ENCODE data around the gene FLNB. TPM values are rescaled to one million over a fixed set of nuclear protein-coding genes. Genes with fewer than 3 reads are reported as not detected.
"Not testable (repeated sequence)": the region's sequence is repeated elsewhere in the genome, so short reads cannot be mapped to it uniquely, and the experiment has no call there.

The FLNB gene
- total RNA-seq, 1 donor from 2014 or later = 676 TPM

DNA sequence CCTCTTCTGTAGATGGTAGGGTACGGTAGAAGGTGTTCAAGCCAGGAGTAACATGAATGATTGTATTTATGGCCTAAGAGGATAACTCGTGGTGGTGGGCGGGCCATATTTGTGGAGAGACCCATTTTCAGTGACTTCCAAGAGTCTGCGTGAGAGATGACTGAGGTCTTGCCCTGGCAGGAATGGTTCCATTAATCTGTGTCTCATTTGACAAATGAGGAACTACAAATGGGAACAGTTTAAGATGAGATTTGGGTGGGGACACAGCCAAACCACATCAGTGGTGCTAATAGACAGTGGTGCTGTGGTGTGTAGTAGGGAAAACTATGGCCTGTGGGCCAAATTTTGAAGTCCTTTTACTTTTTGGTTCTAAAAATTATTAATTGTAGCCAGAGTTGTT, 47.1 kb downstream of the FLNB start:
- no peak for DNase-seq

DNA sequence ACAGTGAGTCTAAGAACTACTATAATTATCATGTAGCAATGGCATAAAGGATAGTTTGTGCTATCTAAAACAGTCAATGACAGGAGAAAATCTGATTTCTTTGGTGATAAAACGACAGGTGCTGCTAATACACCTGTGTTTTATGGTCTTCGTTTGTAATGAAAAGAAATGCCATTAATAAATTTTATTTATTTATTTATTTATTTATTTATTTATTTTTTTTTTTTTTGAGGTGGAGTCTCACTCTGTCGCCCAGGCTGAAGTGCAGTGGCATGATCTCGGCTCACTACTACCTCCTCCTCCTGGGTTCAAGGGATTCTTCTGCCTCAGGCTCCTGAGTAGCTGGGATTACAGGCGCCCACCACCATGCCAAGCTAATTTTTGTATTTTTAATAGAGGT, 47.7 kb downstream of the FLNB start:
- DNase-seq = not testable (repeated sequence)

DNA sequence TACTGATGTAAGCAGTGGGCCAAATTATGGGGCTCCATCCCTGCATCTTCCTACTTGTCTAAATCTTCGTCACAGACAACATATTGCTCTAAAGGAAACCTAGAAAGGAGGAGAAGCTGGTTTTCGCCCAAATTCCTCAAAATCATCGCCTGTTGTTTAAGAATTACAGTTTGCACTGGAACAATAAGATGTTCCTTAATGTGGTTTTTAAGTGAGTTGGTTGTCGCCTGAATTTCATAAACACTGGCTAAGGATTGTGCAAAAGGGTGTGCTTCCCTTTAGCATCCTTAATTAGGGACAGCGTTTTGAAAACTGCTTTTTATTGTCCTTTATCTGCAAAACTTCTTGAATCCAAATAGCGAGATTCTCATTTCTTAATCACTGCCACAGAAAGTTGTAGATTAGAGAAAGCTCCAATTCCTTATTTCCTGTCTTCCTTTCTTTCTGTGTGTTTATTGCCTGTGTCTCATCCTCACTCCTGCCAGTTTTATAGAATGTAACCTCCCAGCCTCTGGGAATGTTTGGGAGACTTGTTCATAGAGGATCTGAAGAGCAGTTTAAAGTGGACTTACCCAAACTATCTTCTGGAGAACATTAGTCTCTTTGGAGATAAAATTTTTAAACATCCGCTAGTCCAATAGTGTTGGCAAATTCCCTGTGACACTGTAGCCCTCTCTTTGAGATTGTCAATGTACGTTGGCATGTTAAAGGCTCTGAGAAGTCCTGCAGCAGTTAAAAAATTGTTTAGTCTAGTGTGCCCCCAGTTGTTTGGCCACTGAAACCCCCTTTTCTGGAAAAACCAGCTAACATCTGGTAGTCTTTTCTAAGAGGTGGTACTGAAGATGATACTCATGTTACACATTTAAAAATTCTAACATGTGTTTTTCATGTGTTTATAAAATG, 50.4 kb downstream of the FLNB start:
- no peak for DNase-seq

DNA sequence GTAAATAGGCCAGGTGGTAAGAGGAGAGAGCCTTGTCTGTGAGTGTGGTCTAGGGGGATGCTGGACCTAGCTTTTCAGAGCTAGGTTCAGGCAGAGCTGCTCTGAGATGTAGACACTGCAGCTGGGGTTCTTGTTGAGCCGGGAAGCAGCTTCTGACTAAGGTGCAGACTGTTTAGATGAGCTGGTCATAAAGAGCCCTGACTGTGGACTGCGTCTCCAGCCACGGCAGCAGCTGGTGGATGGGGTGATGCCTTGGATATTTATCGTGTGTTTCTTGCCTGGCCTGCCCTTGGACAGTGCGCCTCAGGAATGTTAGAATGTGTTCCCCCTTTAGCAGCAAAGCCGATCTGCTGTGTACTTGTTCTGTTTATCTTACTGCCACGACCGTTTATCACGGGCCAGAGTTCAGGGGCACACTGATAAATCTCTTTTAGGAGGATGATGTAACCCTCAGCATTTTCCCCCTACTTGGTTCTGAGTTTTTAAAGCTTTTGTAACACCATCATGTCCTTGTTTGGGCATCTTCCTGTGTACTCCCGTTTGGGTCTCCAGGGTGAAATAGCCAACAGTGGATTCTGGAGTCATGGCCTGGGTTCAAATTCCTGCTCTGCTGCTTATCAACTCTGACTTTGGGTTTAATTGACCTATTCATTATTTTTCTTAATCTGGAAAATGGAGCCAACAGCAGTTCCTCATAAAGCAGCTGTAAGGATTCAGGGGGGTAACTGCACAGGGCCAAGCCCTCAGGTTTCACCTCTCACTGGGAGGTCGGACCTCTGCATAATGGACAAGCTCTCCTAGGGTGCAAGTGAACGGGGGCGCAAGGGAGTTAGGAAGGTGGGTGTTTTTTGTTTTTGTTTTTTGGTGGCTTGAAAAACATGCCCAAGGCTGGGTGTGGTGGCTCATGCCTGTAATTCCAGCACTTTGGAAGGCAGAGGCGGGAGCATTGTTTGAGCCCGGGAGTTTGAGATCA, 51.4 kb downstream of the FLNB start:
- DNase-seq = peak; percentile 72

DNA sequence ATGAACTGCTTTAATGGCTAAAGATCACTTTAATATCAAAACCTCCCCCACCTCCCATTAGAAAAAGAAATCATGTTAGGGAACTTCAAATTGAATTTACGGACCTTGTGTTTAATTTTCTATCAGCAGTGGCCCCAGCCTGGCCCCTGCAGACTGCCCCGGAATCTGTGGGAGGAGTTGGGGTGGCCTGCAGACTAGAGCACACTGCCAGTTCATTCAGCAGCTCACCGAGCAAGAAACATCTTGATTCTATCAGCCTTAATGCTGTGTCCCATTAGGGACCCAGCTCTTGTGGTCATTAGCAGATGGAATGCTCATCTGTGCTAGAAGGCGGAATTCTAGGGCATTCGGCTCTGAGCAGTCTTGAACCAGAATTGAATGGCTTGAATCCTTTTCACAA, 54.2 kb downstream of the FLNB start:
- no peak for DNase-seq

DNA sequence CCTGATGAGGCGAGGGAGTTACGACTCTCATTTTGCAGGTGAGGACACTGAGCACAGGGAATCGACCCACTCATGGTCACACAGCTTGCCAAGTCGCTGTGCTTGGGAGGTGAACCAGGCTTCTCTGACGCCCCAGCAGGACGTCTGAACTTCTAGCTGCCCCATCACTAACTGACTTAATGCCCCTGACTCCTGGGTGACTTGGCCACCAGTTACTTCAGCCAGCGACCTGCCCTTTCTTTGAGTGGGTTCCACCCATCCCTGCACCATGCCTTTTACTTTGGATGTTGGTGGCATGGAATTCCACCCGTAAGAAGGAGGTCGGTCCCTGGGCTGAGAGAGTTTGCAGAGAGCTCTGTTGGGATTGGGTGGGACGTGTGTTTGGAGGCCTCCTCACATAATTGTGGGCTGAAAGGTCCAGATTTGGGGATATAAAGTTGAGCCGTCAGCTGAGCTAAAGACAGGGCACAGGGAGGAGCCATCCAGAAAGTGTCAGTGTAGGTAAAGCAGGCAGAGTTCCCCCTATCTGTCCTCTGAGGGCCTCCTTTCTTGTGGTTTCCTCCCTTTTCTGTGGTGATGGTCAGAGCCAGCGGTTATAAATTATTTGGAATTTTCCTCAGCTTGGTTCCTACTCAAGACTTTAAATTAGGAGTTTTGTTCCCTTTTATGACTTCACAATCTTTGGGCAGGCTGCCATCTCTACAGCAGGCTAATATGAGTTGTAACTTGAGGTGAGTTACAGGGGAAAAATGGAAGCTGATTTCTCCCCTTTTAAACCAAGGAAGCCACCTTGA, 55.0 kb downstream of the FLNB start:
- peak; percentile 51 for DNase-seq

DNA sequence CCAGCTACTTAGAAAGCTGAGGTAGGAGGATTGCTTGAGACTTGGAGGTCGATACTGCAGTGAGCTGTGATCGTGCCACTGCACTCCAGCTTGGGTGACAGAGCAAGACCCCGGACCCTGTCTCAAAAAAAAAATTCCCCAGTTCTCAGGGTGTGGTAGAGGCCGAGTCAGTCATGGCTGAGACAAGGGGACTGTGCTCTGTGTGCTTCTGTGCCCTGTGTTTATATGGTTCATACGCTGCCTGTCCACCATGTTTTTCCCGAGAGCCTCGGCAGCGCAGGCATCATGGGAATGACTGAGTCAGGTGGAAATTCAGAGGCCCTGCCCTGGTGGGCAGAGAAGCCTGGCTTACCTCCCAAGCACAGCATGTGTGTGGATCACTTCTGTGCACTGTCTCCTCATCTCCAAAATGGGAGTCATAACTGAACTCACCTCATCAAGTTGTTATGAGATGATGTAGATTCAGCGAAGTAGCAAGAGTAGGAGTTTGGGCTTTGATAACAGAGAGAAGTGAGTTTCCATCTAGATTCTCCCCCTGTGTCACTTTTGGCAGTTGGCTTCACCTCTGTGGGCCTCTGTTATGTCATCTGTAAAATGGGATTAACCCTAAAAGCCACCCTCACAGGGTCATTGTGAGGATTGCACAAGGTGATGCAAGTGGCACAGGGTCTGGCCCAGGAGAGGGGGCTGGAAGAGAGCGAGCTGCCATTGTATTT, 56.9 kb downstream of the FLNB start:
- no peak for DNase-seq

DNA sequence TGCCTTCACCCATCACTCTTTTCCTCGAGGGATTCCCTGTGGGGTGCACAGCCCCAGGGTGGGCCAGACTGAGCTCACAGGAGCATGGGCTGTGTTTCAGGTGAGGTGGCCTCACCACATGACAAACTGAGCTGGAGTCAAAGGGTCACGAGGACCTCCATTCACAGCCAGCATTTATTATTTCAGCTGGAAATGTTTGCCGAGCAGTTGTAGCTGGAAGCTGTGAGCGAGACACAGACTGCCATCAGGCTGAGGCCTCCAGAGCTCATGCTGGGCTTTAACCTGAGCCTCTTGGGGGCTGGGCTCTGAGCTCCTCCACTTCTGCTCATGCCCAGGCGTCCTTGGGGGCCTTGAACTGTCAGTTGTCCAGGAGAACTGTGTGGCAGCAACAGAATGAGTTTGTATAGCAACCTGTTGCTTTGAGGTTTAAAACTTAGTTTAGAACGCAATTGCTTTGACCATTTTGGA, 57.5 kb downstream of the FLNB start:
- DNase-seq = peak; percentile 38

DNA sequence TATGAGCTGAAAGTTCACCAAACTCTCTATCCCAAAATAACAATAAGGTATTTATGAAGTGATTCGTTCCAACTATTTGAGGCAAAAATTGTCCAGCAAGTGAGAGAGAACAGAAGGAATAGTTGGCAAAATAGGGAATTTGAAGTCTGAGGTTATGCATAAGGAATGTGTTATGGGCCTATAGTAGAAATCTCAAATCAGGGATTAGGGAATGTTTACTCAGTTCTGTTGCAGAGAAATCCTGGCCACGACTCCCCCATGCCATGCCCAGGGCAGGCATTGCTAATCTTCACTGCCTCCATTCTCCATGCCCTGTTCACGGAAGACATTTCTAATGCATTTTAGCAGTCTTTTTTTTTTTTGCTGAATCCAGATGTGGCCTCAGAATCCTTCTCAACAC, 58.6 kb downstream of the FLNB start:
- no peak for DNase-seq

DNA sequence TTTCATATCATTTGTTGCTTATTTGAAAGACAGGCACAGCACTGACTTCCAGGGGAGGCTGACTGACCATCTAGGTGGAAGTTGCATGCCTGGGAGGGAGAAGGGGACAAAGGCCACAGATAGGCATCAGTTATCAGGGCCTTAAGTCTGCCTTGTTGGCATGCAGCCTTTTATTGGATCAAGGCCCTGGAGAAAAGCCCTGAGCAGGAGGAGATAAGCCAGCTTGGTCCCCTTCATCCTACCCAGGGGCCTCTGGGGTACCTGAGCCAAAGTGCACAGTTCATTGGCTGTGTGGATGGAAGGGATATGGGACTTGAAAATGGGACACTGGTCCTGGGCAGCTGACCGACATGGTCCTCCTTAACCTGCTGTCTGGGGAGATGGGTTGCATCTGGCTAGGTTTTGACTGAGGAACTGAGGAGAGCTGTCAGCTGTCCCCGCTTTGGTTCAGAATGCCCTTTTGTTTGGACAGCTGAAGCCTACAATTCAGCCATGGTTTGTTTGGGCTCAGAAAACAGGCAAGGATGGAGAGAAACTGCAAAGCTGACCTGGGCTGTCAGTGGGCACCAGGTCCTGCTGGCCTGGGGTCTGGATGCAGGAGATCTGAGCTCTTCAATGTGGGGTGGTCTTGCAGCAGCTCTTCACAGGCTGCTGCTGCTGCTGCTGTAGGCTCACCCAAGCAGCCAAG, 60.0 kb downstream of the FLNB start:
- no peak for DNase-seq

DNA sequence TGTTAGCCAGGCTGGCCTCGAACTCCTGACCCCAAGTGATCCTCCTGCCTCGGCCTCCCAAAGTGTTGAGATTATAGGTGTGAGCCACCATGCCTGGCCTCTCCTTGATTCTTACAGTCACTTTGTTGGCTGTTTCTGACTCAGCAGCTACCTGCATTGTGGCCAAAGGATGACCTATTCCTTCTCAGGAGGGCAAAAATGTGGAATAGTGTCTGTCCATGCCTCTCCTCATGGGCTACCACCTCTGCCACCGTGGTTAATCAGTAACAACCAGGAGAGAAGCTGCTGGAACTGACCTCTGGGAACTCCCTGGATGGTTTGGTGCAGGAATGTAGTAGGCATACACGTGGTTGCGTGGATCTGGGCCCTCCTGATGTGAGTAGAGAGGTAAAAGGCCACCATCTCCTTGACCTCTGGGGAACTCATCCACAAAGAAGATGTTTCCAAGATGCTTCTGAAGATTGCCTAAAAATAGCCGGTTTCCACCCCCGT, 63.3 kb downstream of the FLNB start:
- DNase-seq = no peak

DNA sequence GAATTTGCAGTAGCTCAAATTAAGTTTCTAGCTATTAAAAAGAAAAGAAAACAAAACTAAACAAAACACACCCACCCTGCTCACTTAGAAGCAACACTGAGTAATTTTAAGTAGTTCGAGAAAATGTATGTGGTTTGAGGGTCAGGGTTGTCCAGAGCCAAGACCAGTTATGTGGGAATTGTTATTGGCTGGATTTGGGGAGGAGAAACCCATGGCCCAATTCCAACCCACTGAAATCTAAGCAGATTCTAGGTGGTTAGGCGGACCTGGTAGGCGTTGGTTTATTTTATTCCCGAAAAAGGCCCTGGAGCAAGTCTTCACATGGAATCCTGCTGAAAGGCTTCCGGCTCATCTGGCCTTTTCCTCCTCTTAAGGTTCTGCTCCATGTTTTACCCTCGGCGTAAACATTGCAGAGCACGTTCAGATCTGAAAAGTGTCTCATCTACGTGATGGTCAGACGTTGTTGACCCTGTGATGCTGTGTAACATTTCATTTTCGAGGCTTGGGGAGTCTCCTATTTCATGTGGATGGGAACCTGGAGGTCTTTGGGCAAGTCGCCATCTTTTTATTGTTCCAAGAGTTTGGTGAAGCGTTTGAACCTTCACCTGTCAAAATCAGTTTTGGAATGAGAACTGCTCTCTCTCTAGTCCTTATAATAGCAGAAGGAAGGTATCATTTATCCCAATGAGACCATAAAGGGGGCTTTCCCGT, 64.0 kb downstream of the FLNB start:
- no peak for DNase-seq

DNA sequence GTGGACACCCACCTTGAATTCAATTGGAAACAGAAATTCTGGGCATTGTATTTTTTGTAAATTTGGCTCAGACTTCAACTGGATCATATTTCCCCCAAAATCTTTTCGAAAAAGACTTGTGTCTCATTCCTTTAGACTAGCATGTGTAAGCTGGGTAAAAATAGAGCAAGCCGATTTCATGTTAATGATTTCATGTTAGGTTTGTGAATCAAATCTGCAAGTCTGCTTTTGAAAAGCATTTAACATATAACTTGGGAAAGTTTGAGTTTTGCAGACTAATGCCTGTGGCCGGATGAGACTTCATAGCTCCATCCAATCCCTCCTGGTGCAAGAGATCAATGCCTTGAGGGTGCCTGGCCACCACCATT, 64.5 kb downstream of the FLNB start:
- DNase-seq = no peak

DNA sequence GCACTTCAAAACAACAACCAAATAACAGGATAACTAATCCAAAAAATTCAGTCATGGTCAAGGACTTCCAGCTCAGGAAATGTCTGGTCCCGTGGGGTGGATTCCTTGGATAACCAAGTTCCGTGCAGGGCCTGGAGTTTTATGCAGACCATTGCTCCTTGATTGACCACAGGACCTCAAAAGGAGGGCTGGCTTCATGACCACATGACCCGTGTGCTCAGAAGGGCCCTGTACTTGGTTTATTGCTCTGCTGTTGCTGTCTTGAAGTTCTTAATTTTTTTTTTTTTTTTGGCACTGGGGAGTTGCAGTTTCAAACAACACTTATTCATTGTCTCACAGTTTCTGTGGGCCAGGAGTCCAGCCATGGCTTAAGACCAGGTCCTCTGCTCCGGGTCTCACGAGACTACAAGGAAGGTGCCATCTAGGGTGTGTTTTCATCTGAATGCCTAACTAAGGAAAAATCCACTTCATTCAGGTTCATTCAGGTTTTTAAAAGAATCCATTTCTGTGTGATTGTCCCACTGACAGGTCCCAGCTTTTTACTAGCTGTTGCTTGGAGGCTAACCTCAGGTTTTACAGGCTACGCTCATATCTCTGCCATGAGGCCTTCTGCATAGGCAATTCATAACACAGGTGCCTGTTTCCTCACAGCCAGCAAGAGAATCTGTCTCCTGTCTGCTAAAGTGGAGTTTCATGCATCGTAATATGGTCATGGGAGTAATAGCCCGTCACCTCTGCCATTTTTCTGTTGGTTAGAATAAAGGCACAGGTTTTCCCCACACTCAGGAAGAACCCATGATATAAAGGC, 65.3 kb downstream of the FLNB start:
- peak; percentile 67 for DNase-seq

DNA sequence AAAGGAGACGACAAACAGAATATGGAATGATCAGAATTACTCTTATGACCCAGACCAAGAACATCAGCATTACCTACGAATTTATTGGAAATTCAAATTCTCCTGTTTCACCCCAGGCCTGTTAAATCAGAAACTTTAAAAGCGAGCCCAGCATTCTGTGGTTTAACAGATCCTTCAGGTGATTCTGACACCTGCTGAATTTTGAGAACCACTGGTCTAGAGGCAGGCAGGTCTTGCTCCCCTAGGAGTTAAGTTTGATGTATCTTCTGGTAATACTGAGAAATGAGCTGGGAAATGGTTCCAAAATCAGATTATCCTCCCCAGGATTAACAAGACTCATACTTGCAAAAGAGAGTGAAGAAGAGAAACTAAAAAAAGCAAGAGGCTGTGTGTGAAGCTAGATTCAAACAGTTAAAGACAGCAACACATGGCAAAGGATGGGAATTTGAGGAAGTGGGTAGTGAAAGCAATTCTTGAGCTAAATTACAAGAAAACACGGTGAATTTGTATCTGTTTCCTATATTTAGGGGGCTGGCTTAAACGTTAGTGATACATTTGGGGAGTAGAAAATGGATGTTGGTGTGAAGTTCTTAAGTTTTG, 66.0 kb downstream of the FLNB start:
- DNase-seq = no peak

DNA sequence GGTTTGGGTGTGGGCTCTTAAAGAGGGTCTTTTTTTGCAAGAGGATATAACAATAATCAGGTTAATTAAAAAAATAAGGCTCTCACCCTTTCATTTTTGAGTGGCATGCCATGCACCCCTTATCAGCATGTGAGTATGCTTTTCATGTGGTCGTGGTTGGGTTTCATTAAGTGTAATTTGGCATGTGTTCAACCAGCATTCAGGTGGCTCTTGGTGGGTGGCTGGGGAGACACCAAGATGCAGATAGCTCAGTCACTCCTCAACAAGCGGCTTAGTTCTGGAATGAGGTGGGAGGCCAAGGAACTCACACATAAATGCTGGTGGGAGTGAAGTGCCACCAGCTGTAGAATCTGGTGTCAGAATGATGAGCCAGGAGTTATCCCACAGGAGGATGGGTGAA, 66.8 kb downstream of the FLNB start:
- no peak for DNase-seq

DNA sequence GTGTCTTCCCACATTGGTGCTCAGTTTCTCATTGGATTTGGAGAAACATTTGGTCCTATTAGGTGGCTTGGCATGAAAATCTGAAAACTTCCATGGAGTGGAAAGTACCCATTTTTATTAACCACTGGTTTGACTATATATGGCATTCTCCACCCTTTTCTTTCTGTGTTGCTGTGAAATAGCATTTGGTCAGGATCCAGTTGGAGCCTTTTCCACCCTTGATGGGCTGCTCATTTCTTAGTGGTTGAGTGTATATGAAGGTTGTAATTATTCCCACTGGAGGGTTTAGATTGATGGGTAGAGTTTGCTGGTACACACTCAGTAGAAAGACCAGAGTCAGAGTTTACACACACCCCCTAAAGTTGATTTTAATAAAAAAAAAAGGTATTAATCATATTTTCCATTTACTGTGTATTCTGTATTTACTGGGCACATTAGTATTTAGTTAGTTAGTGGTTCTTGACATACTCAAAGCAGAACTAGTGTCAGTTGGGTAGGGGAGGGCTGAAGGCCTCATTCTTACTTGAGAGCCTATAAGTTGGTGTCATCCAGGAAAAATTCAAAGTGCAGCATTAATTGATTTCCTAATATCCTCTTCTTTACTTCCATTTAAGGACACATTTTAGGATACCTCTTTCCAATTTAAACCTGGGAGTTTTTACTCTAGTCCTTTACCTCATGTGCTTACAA, 69.5 kb downstream of the FLNB start:
- DNase-seq = no peak

DNA sequence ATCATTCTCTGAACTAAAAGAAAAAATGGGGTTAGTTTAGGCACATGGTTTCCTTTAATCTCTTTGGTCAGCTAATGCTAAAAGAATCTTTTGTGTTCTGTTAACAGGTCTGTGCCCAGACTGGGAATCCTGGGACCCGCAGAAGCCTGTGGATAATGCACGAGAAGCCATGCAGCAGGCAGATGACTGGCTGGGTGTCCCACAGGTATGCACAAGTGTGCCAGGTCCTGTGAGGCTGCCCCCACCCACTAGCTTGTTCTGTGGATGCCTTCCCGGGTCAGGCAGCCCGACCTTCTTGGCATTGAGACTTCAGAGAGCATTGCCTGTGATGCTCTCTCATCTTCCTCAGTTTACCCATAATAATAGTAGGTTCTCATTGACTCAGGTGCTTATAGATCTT, 70.4 kb downstream of the FLNB start:
- no peak for DNase-seq

DNA sequence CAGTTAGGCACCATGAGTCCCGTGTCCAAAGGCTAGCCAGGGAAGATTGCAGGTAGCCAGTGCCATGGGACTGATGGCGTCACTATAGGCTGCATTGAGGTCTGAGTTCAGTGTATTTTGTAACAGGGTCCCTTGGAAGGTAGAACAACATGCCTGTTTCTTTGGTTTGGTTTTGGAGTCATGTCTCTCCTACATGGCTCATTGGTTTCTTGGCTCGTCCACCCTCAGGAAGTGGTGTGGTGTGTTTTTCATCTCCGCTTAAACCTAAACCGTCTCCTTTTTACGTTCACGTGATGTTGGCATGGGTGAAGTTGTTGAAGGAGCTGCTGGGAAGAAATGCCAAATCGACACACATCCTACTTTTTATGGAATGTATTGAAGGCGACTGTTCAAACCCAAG, 71.6 kb downstream of the FLNB start:
- DNase-seq = no peak

All from dermis blood vessel endothelial cell (primary cell).